Calu3 (cell line): Measurements from ENCODE around the gene NUP188. TPM values are rescaled to one million over a fixed set of nuclear protein-coding genes. Genes with fewer than 3 reads are reported as not detected.

ENCODE experiments used
- BruUV-seq: library from RNA; stranded (reverse); fragments of 400-500 nt; replicated peaks from 2 replicates; lab custom pipeline; 2021; lab: Mats Ljungman, UMichigan
- CTCF ChIA-PET: fragments of 300-600 bp; sonication (Branson Sonifier 250); formaldehyde crosslinking; loops from one replicate; lab custom pipeline; 2022; ENCODE audit warnings: antibody characterized with exemption; lab: Charles Lee
- DNase-seq: peaks from one replicate; pipeline ENCODE4 v3.0.0; 2022
- H3K27ac Mint-ChIP-seq: one replicate; pipeline ENCODE4 v1.8.0; 2022; ENCODE audit warnings: mixed read lengths; ENCODE audit not compliant: unreplicated experiment
- H3K27me3 Mint-ChIP-seq: one replicate; pipeline ENCODE4 v1.8.0; 2022; ENCODE audit warnings: mixed read lengths; ENCODE audit not compliant: unreplicated experiment
- H3K36me3 Mint-ChIP-seq: one replicate; pipeline ENCODE4 v1.8.0; 2022; ENCODE audit warnings: mild to moderate bottlenecking, moderate library complexity, mixed read lengths; ENCODE audit not compliant: insufficient read depth, unreplicated experiment
- H3K4me1 Mint-ChIP-seq: one replicate; pipeline ENCODE4 v1.8.0; 2022; ENCODE audit warnings: mild to moderate bottlenecking, low read depth, mixed read lengths; ENCODE audit not compliant: unreplicated experiment
- H3K4me3 Mint-ChIP-seq: one replicate; pipeline ENCODE4 v1.8.0; 2022; ENCODE audit warnings: mild to moderate bottlenecking, low read depth, moderate library complexity, mixed read lengths; ENCODE audit not compliant: unreplicated experiment
- H3K9me3 Mint-ChIP-seq: one replicate; pipeline ENCODE4 v1.8.0; 2022; ENCODE audit warnings: low read depth, mixed read lengths; ENCODE audit not compliant: unreplicated experiment
- CTCF ChIP-seq: fragments of 200-600 bp; IDR thresholded peaks from one replicate; pipeline ENCODE4 v1.8.0; 2022; ENCODE audit warnings: antibody characterized with exemption; ENCODE audit not compliant: unreplicated experiment
- intact Hi-C: fragments of 100-400 bp; cut with micrococcal nuclease; formaldehyde crosslinking; loops from one replicate; pipeline ENCODE4 v1.10.0; 2022; ENCODE audit not compliant: unreplicated experiment
- total RNA-seq: library from RNA; stranded (reverse); gene quantifications from 2 replicates; pipeline ENCODE4 v1.2.3, GENCODE V29; 2022

Gene NUP188
- total RNA-seq, 1 experiment from 2014 or later: 34.3 TPM

- no peaks in the 10 kb centered on the region for H3K9me3 Mint-ChIP-seq
- DNase-seq: no peak
- peaks cover 15% of the 10 kb centered on the region for H3K4me1 Mint-ChIP-seq
- CTCF ChIA-PET: interaction anchor here (0.6 to 0.7 kb wide), 2 partner anchors 26 to 581 kb away, joined by 3 to 4 read pairs; no protein-coding TSS in a partner anchor
- no peaks in the 10 kb centered on the region for H3K27me3 Mint-ChIP-seq
- H3K36me3 Mint-ChIP-seq: peaks cover 24% of the 10 kb centered on the region
- BruUV-seq: TSS peak; percentile 28
- H3K4me3 Mint-ChIP-seq: peak overlapping the region; percentile 92
- no peak overlapping the region for H3K27ac Mint-ChIP-seq
- TF ChIP-seq CTCF: no peak
- intact Hi-C loops: no loop called here
Measured at GRCh38 chr9:129038109-129038852, 90.8 kb downstream of the NUP188 start.

GRCh38 chr9:129040113-129040643 lies 92.7 kb downstream of the NUP188 start:
- BruUV-seq: no TSS peak
- CTCF ChIA-PET: no interaction called here
- H3K9me3 Mint-ChIP-seq: no peaks in the 10 kb centered on the region
- DNase-seq: no peak
- H3K36me3 Mint-ChIP-seq: peaks cover 24% of the 10 kb centered on the region
- H3K27me3 Mint-ChIP-seq: no peaks in the 10 kb centered on the region
- H3K4me1 Mint-ChIP-seq: peaks cover 15% of the 10 kb centered on the region
- H3K27ac Mint-ChIP-seq: no peak overlapping the region
- no peak for TF ChIP-seq CTCF
- no peak overlapping the region for H3K4me3 Mint-ChIP-seq
- intact Hi-C loops: no loop called here

- Mint-ChIP-seq H3K27ac (no peak overlapping the region), H3K4me1 (peaks cover 12% of the 10 kb centered on the region), H3K27me3 (no peaks in the 10 kb centered on the region), H3K4me3 (no peak overlapping the region), H3K9me3 (no peaks in the 10 kb centered on the region), H3K36me3 (peaks cover 10% of the 10 kb centered on the region)
- DNase-seq: no peak
- TF ChIP-seq CTCF: no peak
- intact Hi-C loops: no loop called here
- BruUV-seq: no TSS peak
- CTCF ChIA-PET: no interaction called here
Measured at GRCh38 chr9:129042016-129042415, 94.5 kb downstream of the NUP188 start.

- no peaks in the 10 kb centered on the region for H3K27me3 Mint-ChIP-seq
- peak overlapping the region; percentile 94 for H3K27ac Mint-ChIP-seq
- intact Hi-C loops: no loop called here
- peak; percentile 95 for DNase-seq
- peaks cover 6% of the 10 kb centered on the region for H3K36me3 Mint-ChIP-seq
- H3K4me1 Mint-ChIP-seq: no peaks in the 10 kb centered on the region
- TF ChIP-seq CTCF: no peak
- H3K9me3 Mint-ChIP-seq: no peaks in the 10 kb centered on the region
- BruUV-seq: no TSS peak
- CTCF ChIA-PET: interaction anchor here (0.9 to 1.0 kb wide), 2 partner anchors 16 to 24 kb away, joined by 4 to 5 read pairs; partner anchors contain the start of genes MIGA2 and SH3GLB2
- H3K4me3 Mint-ChIP-seq: peak overlapping the region; percentile 26
Measured at GRCh38 chr9:129052592-129052991, 105.1 kb downstream of the NUP188 start.
